Panc1 (cell line): ENCODE results near the gene NHS. TPM values are rescaled to one million over a fixed set of nuclear protein-coding genes. Genes with fewer than 3 reads are reported as not detected.

Source experiments
- ATAC-seq: fragments of 200-7000 bp; cut with Tn5 transposase; 2 replicates; pipeline ENCODE4 v1.9.1; 2020; ENCODE audit warnings: mild to moderate bottlenecking, moderate library complexity
- BruUV-seq: library from RNA; stranded (reverse); fragments of 400-500 nt; replicated peaks from 2 replicates; lab custom pipeline; 2021; lab: Mats Ljungman, UMichigan
- CTCF ChIA-PET: fragments of 300-600 bp; sonication (Branson Sonifier 250); formaldehyde crosslinking; loops from one replicate; lab custom pipeline; 2022; ENCODE audit warnings: antibody characterized with exemption; lab: Charles Lee
- POLR2A ChIA-PET: fragments of 300-600 bp; sonication (Branson Sonifier 250); formaldehyde crosslinking; loops from one replicate; lab custom pipeline; 2022; ENCODE audit warnings: antibody characterized with exemption; lab: Charles Lee
- DNase-seq: peaks from one replicate; pipeline ENCODE4 v3.0.0-alpha.2; 2010; ENCODE audit warnings: low read depth, low spot score
- H3K27ac ChIP-seq: 2 replicates; pipeline ENCODE4 v1.5.1; 2011; ENCODE audit warnings: mild to moderate bottlenecking, low read length, inconsistent platforms
- H3K27me3 ChIP-seq: fragments of 200-500 bp; sonication (Bioruptor generic); 2 replicates; pipeline ENCODE4 v1.6.0; 2014; ENCODE audit warnings: low read length, inconsistent platforms; ENCODE audit not compliant: control insufficient read depth, insufficient read depth
- H3K36me3 ChIP-seq: fragments of 200-500 bp; sonication (Bioruptor generic); 2 replicates; pipeline ENCODE4 v1.5.1; 2014; ENCODE audit warnings: inconsistent platforms, mild to moderate bottlenecking, low read length, moderate library complexity; ENCODE audit not compliant: control insufficient read depth, insufficient read depth
- H3K4me1 ChIP-seq: 2 replicates; pipeline ENCODE4 v1.5.1; 2011; ENCODE audit warnings: inconsistent platforms, mild to moderate bottlenecking, low read length, moderate library complexity; ENCODE audit not compliant: control insufficient read depth, insufficient read depth
- H3K4me3 ChIP-seq, 2 experiments: 2 replicates each; pipeline ENCODE4 v1.5.1; 2011 to 2012; ENCODE audit warnings: low read depth in 2 of 2, low read length in 2 of 2, mild to moderate bottlenecking in 2 of 2, inconsistent platforms in 1 of 2, moderate library complexity in 1 of 2
- H3K9me3 ChIP-seq: fragments of 200-500 bp; sonication (Bioruptor generic); 2 replicates; pipeline ENCODE4 v1.5.1; 2014; ENCODE audit warnings: low read depth, mild to moderate bottlenecking, inconsistent platforms, low read length, moderate library complexity; ENCODE audit not compliant: control insufficient read depth, insufficient read depth
- POLR2AphosphoS5 ChIP-seq: IDR thresholded peaks from 2 replicates; pipeline ENCODE4 v1.6.1; 2012; ENCODE audit warnings: mild to moderate bottlenecking, low read depth, low read length, moderate library complexity
- SIN3A ChIP-seq: IDR thresholded peaks from 2 replicates; pipeline ENCODE4 v1.6.1; 2012; ENCODE audit warnings: low read depth, mild to moderate bottlenecking, low read length, moderate library complexity, borderline replicate concordance; ENCODE audit not compliant: insufficient read depth
- TCF7L2 ChIP-seq: IDR thresholded peaks from 2 replicates; pipeline ENCODE4 v1.6.1; 2011; ENCODE audit warnings: mild to moderate bottlenecking, low read depth, low read length, inconsistent platforms
- in situ Hi-C: cut with HindIII; loops from 2 replicates; pipeline ENCODE4 v1.10.0; 2016; ENCODE audit warnings: low sequenced_read_pairs, low pct_unique_long_range_greater_than_20kb
- intact Hi-C: fragments of 100-400 bp; cut with micrococcal nuclease; formaldehyde crosslinking; loops from one replicate; pipeline ENCODE4 v1.10.0; 2022; ENCODE audit not compliant: unreplicated experiment
- total RNA-seq: library from RNA; stranded (reverse); gene quantifications from one replicate; pipeline ENCODE4 v1.2.1, GENCODE V29; 2021; ENCODE audit not compliant: unreplicated experiment
- TF ChIP-seq, protein P1 (sequence below): fragments of 450-650 bp; IDR thresholded peaks from 2 replicates; pipeline ENCODE4 v1.5.1; 2017; ENCODE audit warnings: mild to moderate bottlenecking
- TF ChIP-seq, protein P2 (sequence below), 2 experiments: IDR thresholded peaks; 2 replicates each; pipeline ENCODE4 v1.6.1; 2011 to 2012; ENCODE audit warnings: low read depth in 2 of 2, control low read depth in 1 of 2, low read length in 1 of 2, mild to moderate bottlenecking in 1 of 2, moderate library complexity in 1 of 2; ENCODE audit not compliant: insufficient read depth in 1 of 2

NHS gene
- total RNA-seq, 1 experiment from 2014 or later, result 0.80 TPM

DNA sequence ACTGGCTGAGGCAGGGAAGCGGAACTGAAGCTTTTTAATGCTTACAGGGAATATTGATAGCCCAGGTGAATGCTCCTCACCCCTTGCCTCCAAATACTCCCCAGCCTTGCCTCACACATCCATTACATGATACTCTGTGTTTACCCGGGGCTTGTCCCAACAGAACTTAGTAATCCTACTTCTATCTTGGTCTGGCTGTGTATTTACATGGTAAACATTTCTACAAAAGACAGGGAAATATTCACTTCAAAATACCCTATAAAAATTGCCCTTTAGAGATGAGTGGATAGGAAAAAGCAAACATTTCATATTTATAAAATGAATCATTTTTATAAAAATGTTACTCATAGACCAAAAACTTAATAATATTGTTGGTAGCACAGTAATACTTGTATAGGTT, 120.1 kb downstream of the NHS start:
- no peaks in the 10 kb centered on the region for H3K36me3 ChIP-seq
- no peak overlapping the region for H3K4me3 ChIP-seq
- ATAC-seq (no peak), DNase-seq (no peak)
- no peaks in the 10 kb centered on the region for H3K27me3 ChIP-seq
- H3K9me3 ChIP-seq, result no peaks in the 10 kb centered on the region
- CTCF ChIA-PET, result no interaction called here
- BruUV-seq, result no TSS peak
- no peaks in the 10 kb centered on the region for H3K4me1 ChIP-seq
- intact Hi-C loops, result no loop called here
- POLR2A ChIA-PET, result no interaction called here
- H3K27ac ChIP-seq, result no peak overlapping the region
- TF ChIP-seq, protein P1, sequence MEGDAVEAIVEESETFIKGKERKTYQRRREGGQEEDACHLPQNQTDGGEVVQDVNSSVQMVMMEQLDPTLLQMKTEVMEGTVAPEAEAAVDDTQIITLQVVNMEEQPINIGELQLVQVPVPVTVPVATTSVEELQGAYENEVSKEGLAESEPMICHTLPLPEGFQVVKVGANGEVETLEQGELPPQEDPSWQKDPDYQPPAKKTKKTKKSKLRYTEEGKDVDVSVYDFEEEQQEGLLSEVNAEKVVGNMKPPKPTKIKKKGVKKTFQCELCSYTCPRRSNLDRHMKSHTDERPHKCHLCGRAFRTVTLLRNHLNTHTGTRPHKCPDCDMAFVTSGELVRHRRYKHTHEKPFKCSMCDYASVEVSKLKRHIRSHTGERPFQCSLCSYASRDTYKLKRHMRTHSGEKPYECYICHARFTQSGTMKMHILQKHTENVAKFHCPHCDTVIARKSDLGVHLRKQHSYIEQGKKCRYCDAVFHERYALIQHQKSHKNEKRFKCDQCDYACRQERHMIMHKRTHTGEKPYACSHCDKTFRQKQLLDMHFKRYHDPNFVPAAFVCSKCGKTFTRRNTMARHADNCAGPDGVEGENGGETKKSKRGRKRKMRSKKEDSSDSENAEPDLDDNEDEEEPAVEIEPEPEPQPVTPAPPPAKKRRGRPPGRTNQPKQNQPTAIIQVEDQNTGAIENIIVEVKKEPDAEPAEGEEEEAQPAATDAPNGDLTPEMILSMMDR, result no peak
- TF ChIP-seq, protein P2, sequence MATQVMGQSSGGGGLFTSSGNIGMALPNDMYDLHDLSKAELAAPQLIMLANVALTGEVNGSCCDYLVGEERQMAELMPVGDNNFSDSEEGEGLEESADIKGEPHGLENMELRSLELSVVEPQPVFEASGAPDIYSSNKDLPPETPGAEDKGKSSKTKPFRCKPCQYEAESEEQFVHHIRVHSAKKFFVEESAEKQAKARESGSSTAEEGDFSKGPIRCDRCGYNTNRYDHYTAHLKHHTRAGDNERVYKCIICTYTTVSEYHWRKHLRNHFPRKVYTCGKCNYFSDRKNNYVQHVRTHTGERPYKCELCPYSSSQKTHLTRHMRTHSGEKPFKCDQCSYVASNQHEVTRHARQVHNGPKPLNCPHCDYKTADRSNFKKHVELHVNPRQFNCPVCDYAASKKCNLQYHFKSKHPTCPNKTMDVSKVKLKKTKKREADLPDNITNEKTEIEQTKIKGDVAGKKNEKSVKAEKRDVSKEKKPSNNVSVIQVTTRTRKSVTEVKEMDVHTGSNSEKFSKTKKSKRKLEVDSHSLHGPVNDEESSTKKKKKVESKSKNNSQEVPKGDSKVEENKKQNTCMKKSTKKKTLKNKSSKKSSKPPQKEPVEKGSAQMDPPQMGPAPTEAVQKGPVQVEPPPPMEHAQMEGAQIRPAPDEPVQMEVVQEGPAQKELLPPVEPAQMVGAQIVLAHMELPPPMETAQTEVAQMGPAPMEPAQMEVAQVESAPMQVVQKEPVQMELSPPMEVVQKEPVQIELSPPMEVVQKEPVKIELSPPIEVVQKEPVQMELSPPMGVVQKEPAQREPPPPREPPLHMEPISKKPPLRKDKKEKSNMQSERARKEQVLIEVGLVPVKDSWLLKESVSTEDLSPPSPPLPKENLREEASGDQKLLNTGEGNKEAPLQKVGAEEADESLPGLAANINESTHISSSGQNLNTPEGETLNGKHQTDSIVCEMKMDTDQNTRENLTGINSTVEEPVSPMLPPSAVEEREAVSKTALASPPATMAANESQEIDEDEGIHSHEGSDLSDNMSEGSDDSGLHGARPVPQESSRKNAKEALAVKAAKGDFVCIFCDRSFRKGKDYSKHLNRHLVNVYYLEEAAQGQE (IDR thresholded peaks at IDR 0.05; ENCODE audit: insufficient read depth in 1 of 2, low read depth in 2 of 2, low read length in 1 of 2), result no peak
- TF ChIP-seq SIN3A, result no peak
- no peak for TF ChIP-seq TCF7L2
- no peak for TF ChIP-seq POLR2AphosphoS5
- in situ Hi-C loops, result no loop called here

DNA sequence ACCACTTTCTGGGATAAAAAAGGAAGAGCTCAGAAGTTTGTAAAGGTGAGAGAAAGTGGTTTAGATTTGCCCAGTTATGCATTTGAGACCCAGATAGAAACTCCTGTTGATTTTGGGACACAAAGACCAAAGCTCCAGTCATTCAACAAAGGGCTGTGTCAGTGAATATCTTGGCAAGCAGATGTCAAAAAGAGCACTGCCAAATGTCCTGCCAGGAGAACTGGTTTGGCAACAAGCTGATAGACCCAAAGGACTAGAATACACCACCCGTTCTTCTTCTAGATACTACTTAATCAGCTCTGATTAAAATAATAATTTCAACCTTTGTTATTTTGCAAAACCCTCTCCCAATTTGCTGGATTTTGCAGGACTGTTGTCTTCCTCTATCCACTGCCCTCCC, 121.4 kb downstream of the NHS start:
- Histone ChIP-seq H3K4me1 (no peaks in the 10 kb centered on the region), H3K27me3 (no peaks in the 10 kb centered on the region), H3K4me3 (no peak overlapping the region), H3K27ac (no peak overlapping the region), H3K36me3 (no peaks in the 10 kb centered on the region), H3K9me3 (no peaks in the 10 kb centered on the region)
- TF ChIP-seq, protein P2 (IDR thresholded peaks at IDR 0.05; ENCODE audit: insufficient read depth in 1 of 2, low read depth in 2 of 2, low read length in 1 of 2), result no peak
- TF ChIP-seq TCF7L2, result no peak
- TF ChIP-seq POLR2AphosphoS5, result no peak
- TF ChIP-seq, protein P1, result no peak
- TF ChIP-seq SIN3A, result no peak
- intact Hi-C loops (no loop called here), in situ Hi-C loops (no loop called here)
- ATAC-seq, result no peak
- DNase-seq, result no peak
- ChIA-PET POLR2A (no interaction called here), CTCF (no interaction called here)
- BruUV-seq, result no TSS peak
